Esophagus muscularis mucosa (tissue), 4 donors: Measurements from ENCODE around the gene KIF14. TPM values are rescaled to one million over a fixed set of nuclear protein-coding genes. Genes with fewer than 3 reads are reported as not detected.
"Not testable (repeated sequence)": the region's sequence is repeated elsewhere in the genome, so short reads cannot be mapped to it uniquely, and the experiment has no call there.

Source experiments
- DNase-seq: peaks from one replicate; pipeline ENCODE4 v3.0.0-alpha.2; 2017; ENCODE audit errors: extremely low spot score
- H3K27ac ChIP-seq, 4 donors: fragments of 200-600 bp; sonication (generic); replicated peaks in 1 of 4; 1 replicate in 3 of 4; 2 replicates in 1 of 4; pipeline ENCODE4 v1.5.1; 2016 to 2019; ENCODE audit warnings: mild to moderate bottlenecking in 1 of 4
- H3K27me3 ChIP-seq, 4 donors: fragments of 200-600 bp; sonication (generic); one replicate each; pipeline versions ENCODE4 v1.5.1 to v1.6.0; 2016 to 2019
- H3K36me3 ChIP-seq, 4 donors: fragments of 200-600 bp; sonication (generic); one replicate each; pipeline ENCODE4 v1.5.1; 2016 to 2019
- H3K4me1 ChIP-seq, 4 donors: fragments of 200-600 bp; sonication (generic); one replicate each; pipeline ENCODE4 v1.5.1; 2016 to 2019
- H3K4me3 ChIP-seq, 4 donors: fragments of 200-600 bp; sonication (generic); 1 replicate in 2 of 4; 2 replicates in 2 of 4; pipeline ENCODE4 v1.5.1; 2016 to 2019; ENCODE audit warnings: mild to moderate bottlenecking in 4 of 4, moderate library complexity in 1 of 4
- H3K9me3 ChIP-seq, 4 donors: fragments of 200-600 bp; sonication (generic); 1 replicate in 3 of 4; 2 replicates in 1 of 4; pipeline ENCODE4 v1.5.1; 2016 to 2019
- CTCF ChIP-seq, 3 experiments: fragments of 200-600 bp in 2 of 3; fragments of 450-650 bp in 1 of 3; sonication (generic) in 2 of 3; IDR thresholded peaks; one replicate each; pipeline ENCODE4 v1.5.1; 2017 to 2019; ENCODE audit warnings: antibody characterized with exemption in 3 of 3, mild to moderate bottlenecking in 2 of 3, moderate library complexity in 1 of 3
- EP300 ChIP-seq: sonication (generic); formaldehyde crosslinking; IDR thresholded peaks from one replicate; pipeline ENCODE4 v1.6.1; 2017; ENCODE audit warnings: antibody characterized with exemption
- POLR2A ChIP-seq: fragments of 450-650 bp; IDR thresholded peaks from one replicate; pipeline ENCODE4 v1.6.1; 2017; ENCODE audit warnings: antibody characterized with exemption, moderate library complexity, mild to moderate bottlenecking, low read depth
- POLR2AphosphoS5 ChIP-seq, 2 donors: sonication (generic); formaldehyde crosslinking; IDR thresholded peaks; one replicate each; pipeline ENCODE4 v1.6.1; 2017; ENCODE audit warnings: antibody characterized with exemption in 2 of 2
- WGBS: methylation state at CpG from one replicate; pipeline ENCODE4 v1.1.5; 2018; 5-methylcytosine and 5-hydroxymethylcytosine counted together
- intact Hi-C: fragments of 100-400 bp; cut with DNase I; formaldehyde crosslinking; loops from one replicate; pipeline ENCODE4 v1.15.1; 2023
- total RNA-seq, 4 donors: library from RNA; depleted of rRNA; stranded (reverse); fragments of >200 nt; gene quantifications; one replicate each; pipeline versions ENCODE4 v1.1.0 to v1.2.1, GENCODE V29; 2016

Gene KIF14
- total RNA-seq, 4 donors from 2014 or later = under 0.01 to 0.17 (median 0.17) TPM; not detected in 1

GRCh38 chr1:200638073-200638472 lies 17.5 kb upstream of the KIF14 start:
- intact Hi-C loops = no loop called here
- Histone ChIP-seq H3K27ac (no peak overlapping the region), H3K36me3 (peaks cover 0 to 21% (median 0%) of the 10 kb centered on the region in 4 donors), H3K9me3 (no peaks in the 10 kb centered on the region), H3K4me1 (no peaks in the 10 kb centered on the region), H3K4me3 (no peak overlapping the region), H3K27me3 (no peaks in the 10 kb centered on the region)
- WGBS = 87% methylated on average over 7 of the region's 7 CpGs
- TF ChIP-seq POLR2A (no peak), CTCF (IDR thresholded peaks at IDR 0.05) (no peak), EP300 (no peak), POLR2AphosphoS5 (IDR thresholded peaks at IDR 0.05) (no peak)
- DNase-seq = no peak

GRCh38 chr1:200636681-200637080 lies 16.1 kb upstream of the KIF14 start:
- WGBS = 98% methylated on average over 2 of the region's 2 CpGs

GRCh38 chr1:200634261-200635122 lies 13.9 kb upstream of the KIF14 start:
- TF ChIP-seq POLR2AphosphoS5 (IDR thresholded peaks at IDR 0.05) (no peak), EP300 (no peak), CTCF (IDR thresholded peaks at IDR 0.05) (no peak), POLR2A (no peak)
- no peaks in the 10 kb centered on the region for H3K9me3 ChIP-seq
- H3K27ac ChIP-seq = no peak overlapping the region
- H3K36me3 ChIP-seq = peaks cover 0 to 4% (median 0%) of the 10 kb centered on the region in 4 donors
- H3K4me3 ChIP-seq = no peak overlapping the region
- intact Hi-C loops = no loop called here
- no peak for DNase-seq
- H3K4me1 ChIP-seq = no peaks in the 10 kb centered on the region
- 45% methylated on average over 2 of the region's 2 CpGs for WGBS
- no peaks in the 10 kb centered on the region for H3K27me3 ChIP-seq

More at GRCh38 chr1:200636681-200637080, 16.1 kb upstream of the KIF14 start:
- intact Hi-C loops = no loop called here
- no peaks in the 10 kb centered on the region for H3K27me3 ChIP-seq
- peaks cover 0 to 17% (median 0%) of the 10 kb centered on the region in 4 donors for H3K36me3 ChIP-seq
- no peak for DNase-seq
- H3K9me3 ChIP-seq = no peaks in the 10 kb centered on the region
- H3K4me1 ChIP-seq = no peaks in the 10 kb centered on the region
- no peak overlapping the region for H3K27ac ChIP-seq
- no peak for TF ChIP-seq CTCF (IDR thresholded peaks at IDR 0.05)
- no peak for TF ChIP-seq EP300
- TF ChIP-seq POLR2A = no peak
- TF ChIP-seq POLR2AphosphoS5 (IDR thresholded peaks at IDR 0.05) = no peak
- H3K4me3 ChIP-seq = no peak overlapping the region

GRCh38 chr1:200631375-200631774 lies 10.8 kb upstream of the KIF14 start:
- intact Hi-C loops = no loop called here
- DNase-seq = no peak
- H3K9me3 ChIP-seq = no peaks in the 10 kb centered on the region
- H3K4me1 ChIP-seq = no peaks in the 10 kb centered on the region
- no peaks in the 10 kb centered on the region for H3K27me3 ChIP-seq
- no peaks in the 10 kb centered on the region for H3K36me3 ChIP-seq
- no peak overlapping the region for H3K27ac ChIP-seq
- 92% methylated on average over 1 of the region's 1 CpG for WGBS
- H3K4me3 ChIP-seq = no peak overlapping the region
- no peak for TF ChIP-seq POLR2AphosphoS5 (IDR thresholded peaks at IDR 0.05)
- TF ChIP-seq POLR2A = no peak
- TF ChIP-seq CTCF (IDR thresholded peaks at IDR 0.05) = no peak
- TF ChIP-seq EP300 = no peak

GRCh38 chr1:200630515-200630899 lies 10.0 kb upstream of the KIF14 start:
- H3K4me1 ChIP-seq, DNase-seq, H3K9me3 ChIP-seq, H3K27me3 ChIP-seq, H3K36me3 ChIP-seq, H3K27ac ChIP-seq, H3K4me3 ChIP-seq, intact Hi-C loops: not testable (repeated sequence)
- WGBS = 85% methylated on average over 8 of the region's 8 CpGs
